ENCODE results near the gene LSAMP.

Gene LSAMP

DNA sequence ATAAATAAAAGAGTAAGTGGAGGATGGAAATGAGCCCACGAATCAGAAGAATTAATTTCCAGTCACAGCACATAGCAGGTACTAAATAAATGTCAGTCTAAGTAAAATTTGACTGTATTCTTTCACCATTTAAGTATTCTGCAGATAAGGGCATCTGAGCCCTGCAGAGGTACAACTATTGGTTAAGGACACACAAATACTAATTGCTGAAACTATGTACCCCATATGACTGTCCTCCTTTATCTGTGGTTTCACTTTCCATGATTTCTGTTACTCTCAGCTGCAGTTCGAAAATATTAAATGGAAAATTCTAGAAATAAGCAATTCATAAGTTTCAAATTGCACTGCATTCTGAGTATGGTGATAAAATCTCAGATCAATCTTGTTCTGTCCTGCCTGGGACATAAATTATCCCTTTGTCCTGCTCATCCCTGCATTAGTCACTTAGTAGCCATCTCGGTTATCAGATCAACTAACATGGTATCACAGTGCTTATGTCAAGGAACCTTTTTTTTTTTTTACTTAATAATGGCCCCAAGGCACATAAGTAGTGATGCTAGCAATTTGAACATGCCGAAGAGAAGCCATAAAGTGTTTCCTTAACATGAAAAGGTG lies 95.1 kb downstream of the LSAMP start:
- no peak for DNase-seq

- no peak for DNase-seq
These were observed 97.1 kb downstream of the LSAMP start for GRCh38 chr3:116348216-116348615.

DNA sequence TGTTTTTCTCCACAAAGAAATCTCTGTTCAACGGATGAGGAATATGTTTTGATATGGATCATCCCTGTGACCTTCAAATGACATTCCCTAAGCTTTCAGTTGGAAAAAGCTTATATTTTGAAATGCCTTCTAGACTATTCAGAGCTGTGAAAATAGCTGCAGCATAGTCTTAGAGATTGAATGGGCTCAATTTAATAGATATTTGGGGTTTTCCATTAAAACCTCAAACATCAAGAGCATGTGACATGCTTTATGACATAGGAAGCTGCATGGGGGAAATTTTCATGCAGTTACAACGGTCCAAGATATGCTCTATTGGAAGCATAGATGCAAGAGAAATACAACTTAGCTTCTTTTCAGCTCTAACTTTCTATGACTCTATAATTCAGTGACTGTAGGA lies 102.8 kb downstream of the LSAMP start:
- no peak for DNase-seq

DNA sequence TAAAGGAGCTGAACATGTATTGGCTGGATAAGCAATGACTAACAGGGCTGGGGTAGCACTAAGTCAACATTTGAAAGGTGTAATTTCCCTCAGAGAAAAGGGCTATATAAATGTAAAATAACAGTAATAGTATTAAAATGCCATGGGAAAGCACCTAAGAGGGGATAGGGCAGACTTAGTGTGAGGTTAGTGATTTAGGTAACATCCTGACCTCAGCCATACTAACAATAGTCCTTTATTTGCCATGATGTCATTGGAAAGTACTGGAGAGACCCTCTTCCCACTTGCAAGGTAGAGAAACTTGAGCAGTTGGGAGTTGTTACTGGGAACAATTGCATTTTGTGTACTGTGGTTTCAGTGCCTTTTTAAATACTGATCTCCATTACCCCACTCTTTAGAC lies 103.4 kb downstream of the LSAMP start:
- DNase-seq, result no peak

DNA sequence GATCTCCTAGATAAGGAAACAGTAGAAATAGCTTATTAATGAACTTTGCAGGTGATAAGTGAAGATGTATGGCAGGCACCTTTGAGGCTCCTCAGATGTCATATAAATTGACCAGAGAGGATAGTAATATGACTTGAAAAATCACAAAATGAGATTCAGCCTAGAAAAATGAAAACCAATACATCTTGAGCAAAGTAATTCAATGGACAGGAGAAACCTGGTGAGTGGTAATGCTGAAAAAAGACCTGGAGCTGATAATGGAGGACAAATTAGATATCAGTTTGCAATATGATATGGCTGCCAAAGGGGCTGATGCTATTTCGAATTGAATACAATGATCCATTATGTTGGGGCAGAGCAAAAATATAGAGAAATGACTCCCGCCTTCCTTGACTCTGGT lies 103.9 kb downstream of the LSAMP start:
- DNase-seq, result no peak

- DNase-seq, result no peak
These were observed 104.5 kb downstream of the LSAMP start for GRCh38 chr3:116340680-116341216.

GRCh38 chr3:116339441-116340028 lies 105.8 kb downstream of the LSAMP start:
- DNase-seq, result peak; percentile 21

- no peak for DNase-seq
These were observed 106.6 kb downstream of the LSAMP start for GRCh38 chr3:116338713-116339112.

GRCh38 chr3:116337229-116337628 lies 108.1 kb downstream of the LSAMP start:
- no peak for DNase-seq

GRCh38 chr3:116331380-116331779 lies 113.9 kb downstream of the LSAMP start:
- no peak for DNase-seq

DNA sequence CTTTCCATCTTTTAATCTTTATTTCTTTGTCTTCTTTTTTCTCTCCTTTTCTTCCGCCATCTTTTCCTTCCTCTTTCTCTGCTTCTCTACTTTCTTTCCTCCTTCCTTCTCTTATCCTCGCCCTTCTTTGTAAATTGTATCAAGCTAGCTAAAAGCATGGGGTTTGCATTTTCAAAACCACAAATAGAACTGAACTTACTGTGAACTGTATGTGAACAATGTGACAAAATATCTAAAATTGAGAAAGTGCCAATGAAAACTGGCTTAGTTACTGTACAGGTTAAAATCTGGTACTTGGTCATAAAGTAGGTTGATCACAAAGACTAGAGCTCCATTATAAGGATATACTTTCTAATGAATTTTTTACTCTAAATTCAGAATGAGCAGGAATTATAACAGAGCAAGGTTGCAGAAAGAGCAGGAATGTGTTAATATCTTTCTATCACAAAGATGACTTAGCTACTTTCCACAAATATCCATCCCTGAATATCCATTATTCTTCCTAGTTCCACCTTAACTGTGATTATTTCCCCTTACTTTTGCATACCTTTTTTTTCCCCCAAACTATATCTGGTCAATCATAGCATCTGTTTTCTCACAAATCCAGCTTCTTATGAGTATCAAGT lies 122.4 kb downstream of the LSAMP start:
- no peak for DNase-seq

DNA sequence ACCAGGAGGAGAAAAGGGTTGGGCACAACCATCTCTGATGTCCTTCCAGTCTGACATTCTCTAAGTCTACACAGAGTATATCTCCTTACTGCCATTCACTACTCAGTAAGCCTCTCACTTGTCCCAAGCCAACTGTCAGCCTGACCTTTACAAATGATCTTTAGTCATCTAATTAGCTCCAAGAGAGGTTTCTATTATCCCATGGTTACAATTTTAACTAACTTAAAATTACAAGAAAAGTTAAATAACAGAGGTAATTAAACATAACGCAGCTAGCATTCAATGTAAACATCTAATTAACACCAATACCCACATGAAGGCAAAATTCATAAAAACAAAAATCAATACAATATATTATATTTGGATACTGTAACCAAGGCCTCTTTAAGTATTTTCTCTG lies 126.9 kb downstream of the LSAMP start:
- no peak for DNase-seq

GRCh38 chr3:116316771-116317170 lies 128.5 kb downstream of the LSAMP start:
- DNase-seq, result no peak

GRCh38 chr3:116314476-116314875 lies 130.8 kb downstream of the LSAMP start:
- no peak for DNase-seq

DNA sequence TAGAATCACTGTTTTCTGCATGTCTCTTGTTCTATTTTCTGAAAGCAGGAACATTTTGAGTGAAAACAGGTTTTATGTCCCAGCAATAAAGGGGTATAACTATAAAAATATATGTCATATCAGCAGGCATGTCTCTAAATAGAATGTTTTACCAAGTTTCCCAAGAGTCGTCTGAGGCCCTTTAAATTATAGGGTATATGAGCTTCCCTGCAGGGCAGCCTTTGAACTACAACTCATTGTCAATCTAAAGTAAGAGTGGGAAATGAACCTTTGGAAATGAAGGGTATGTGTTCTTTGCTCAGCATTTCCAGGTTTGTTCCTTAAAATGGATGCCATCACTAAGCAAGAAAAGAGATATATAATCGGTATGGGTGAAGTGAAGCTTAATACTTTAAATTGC lies 138.6 kb downstream of the LSAMP start:
- no peak for DNase-seq

- DNase-seq, result no peak
These were observed 139.1 kb downstream of the LSAMP start for GRCh38 chr3:116306149-116306548.

GRCh38 chr3:116302087-116302747 lies 143.1 kb downstream of the LSAMP start:
- peak; percentile 20 for DNase-seq

- DNase-seq, result no peak
These were observed 143.9 kb downstream of the LSAMP start for GRCh38 chr3:116301422-116301821.

- no peak for DNase-seq
These were observed 145.1 kb downstream of the LSAMP start for GRCh38 chr3:116300226-116300625.

DNA sequence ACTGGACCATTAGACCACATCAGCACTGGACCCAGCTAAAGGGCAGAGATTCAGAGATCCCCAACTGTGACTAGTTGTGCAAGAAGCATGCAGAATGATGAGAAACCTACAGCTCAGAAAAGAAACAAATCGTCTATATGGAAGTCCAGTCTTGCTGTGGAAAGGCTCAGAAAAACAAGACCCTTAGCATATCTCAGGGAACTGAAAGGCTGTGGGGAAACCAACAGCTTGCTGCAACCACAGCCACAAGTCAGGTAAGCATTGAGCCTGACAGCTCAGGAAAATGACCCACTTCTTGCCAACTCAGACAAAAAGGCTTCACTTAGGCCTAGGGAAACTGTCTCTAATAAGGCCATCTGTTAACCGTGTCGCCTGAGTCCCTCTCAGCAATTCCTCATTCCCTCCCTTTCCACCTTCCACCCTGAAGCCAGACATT lies 145.6 kb downstream of the LSAMP start:
- DNase-seq, result no peak

DNA sequence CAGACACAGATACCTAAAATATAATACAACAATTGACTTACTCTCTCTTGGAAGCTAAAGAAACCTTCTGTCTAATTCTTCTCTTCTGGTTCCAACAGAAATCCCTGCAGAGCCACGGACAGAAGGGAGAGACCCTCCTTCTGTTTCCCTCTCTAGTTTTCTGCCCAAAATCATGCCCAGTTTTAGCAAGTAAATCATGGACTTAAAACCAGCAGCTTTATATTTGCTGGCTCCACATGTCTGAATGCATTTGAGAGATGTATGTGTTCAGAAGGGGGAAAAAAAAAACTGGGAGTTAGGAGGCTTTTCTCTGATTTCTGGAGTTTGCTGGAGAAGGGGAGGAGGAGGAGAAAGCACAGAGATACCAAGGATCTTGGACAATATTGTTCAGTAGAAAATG lies 147.1 kb downstream of the LSAMP start:
- DNase-seq, result no peak

DNA sequence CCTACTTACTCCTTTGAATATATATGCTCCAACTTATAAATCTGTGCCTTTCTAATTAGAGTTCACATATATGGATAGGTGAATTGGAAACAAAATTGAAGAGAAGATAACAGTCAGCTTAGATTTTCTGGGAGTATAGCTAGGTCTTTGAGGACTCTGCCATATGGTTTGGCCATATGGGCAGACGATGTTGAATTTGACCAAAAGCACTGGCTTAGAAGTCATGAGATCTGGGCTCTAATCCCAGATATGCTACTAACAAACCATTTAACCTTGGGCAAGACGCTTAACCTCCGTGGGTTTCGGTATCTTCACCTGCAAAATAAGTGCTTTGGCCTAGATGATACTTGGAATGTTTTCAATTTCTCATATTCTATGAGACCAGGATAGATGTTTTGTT lies 154.1 kb downstream of the LSAMP start:
- DNase-seq, result no peak

DNA sequence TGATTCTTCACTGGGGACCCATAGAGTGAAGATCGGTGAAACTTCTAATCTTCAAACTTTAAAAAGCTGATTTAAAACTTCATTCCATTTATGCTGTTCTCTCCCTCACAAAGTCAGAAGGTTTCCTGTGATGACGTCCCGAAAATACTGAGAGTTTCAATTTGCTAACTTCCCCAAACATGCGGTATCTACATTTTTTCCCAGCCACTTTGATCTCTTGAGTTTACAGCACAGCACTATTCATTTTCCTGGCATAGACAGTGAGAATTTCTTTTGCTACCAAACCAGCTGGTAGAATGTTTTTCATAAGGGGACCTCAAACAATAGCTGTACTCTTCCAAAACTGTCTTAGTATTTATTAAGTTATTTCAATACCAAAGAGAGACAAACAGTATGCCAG lies 156.8 kb downstream of the LSAMP start:
- DNase-seq, result no peak
